ENCODE data around the gene RGMB.
A peak's percentile ranks its signal among the peaks of the same experiment; 100 is the strongest.

RGMB gene

DNA sequence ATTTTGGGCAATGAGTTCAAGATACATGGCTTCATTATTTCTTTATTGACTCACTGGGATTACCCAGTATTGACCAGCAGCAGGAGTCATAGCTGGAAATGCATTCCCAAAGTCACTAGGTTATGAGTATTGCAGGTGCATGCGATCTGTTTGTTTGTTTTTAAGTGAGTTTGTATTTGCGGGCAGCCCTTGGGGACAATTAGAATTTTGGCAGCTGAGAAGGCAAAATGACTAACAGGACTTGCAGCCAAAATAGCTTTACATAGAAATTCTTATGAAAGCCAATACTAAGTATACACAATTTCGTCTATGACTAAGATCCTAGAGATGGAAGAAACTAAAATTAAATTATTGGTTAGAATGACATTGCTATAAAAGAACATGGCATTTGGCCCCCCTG is 18.1 kb upstream of the RGMB start:
- no peak overlapping the region for H3K4me3 ChIP-seq (ENCODE audit: low read depth, low read length)
- DNase-seq (ENCODE audit: low read depth, low spot score): no peak
- ChIA-PET POLR2A (no interaction called here), CTCF (interaction anchor here (0.9 to 1.2 kb wide), 3 partner anchors 12 to 15 kb away, joined by 4 to 7 read pairs (median 4); no protein-coding TSS in a partner anchor)
- TF ChIP-seq, protein P1, sequence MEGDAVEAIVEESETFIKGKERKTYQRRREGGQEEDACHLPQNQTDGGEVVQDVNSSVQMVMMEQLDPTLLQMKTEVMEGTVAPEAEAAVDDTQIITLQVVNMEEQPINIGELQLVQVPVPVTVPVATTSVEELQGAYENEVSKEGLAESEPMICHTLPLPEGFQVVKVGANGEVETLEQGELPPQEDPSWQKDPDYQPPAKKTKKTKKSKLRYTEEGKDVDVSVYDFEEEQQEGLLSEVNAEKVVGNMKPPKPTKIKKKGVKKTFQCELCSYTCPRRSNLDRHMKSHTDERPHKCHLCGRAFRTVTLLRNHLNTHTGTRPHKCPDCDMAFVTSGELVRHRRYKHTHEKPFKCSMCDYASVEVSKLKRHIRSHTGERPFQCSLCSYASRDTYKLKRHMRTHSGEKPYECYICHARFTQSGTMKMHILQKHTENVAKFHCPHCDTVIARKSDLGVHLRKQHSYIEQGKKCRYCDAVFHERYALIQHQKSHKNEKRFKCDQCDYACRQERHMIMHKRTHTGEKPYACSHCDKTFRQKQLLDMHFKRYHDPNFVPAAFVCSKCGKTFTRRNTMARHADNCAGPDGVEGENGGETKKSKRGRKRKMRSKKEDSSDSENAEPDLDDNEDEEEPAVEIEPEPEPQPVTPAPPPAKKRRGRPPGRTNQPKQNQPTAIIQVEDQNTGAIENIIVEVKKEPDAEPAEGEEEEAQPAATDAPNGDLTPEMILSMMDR (IDR thresholded peaks at IDR 0.05; ENCODE audit: insufficient read depth, low read length, missing control alignments): no peak

DNA sequence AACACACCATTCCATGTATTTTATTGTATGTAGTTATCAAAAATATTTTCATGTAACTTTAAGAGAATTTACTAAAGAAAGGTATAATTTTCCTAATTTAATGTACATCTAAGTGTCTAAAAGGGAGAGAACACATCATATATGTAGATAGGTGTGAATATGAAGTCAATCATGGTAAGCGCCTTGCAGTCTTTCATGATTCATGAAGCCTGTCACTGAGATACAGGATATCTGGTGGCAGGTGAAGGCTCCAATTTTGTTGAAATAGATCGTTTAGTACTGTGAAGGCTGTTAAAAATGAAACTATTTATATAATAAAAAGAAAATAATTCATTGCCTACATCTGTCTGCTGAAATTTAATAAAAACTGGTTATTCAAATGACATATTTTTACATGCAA is 15.5 kb upstream of the RGMB start:
- ChIA-PET CTCF (interaction anchor here (1.2 kb wide), 1 partner anchor 17 kb away, joined by 5 read pairs; no protein-coding TSS in a partner anchor), POLR2A (no interaction called here)
- H3K4me3 ChIP-seq (ENCODE audit: low read depth, low read length): no peak overlapping the region
- TF ChIP-seq, protein P1 (IDR thresholded peaks at IDR 0.05; ENCODE audit: insufficient read depth, low read length, missing control alignments): no peak
- no peak for DNase-seq (ENCODE audit: low read depth, low spot score)

- TF ChIP-seq, protein P1 (IDR thresholded peaks at IDR 0.05; ENCODE audit: insufficient read depth, low read length, missing control alignments): no peak
- ChIA-PET POLR2A (interaction anchor here (1.0 kb wide), 1 partner anchor 10 kb away, joined by 3 read pairs; no protein-coding TSS in a partner anchor), CTCF (interaction anchor here (0.6 kb wide), 1 partner anchor 278 kb away, joined by 4 read pairs; no protein-coding TSS in a partner anchor)
- no peak overlapping the region for H3K4me3 ChIP-seq (ENCODE audit: low read depth, low read length)
- DNase-seq (ENCODE audit: low read depth, low spot score): peak; percentile 91
Measured at GRCh38 chr5:98763001-98763630, 10.3 kb upstream of the RGMB start.

GRCh38 chr5:98765815-98766214 is 7.6 kb upstream of the RGMB start:
- CTCF ChIA-PET: interaction anchor here (7.8 kb wide), 1 partner anchor 415 kb away, joined by 63 read pairs; no protein-coding TSS in a partner anchor
- DNase-seq (ENCODE audit: low read depth, low spot score): no peak
- TF ChIP-seq, protein P1 (IDR thresholded peaks at IDR 0.05; ENCODE audit: insufficient read depth, low read length, missing control alignments): no peak
- POLR2A ChIA-PET: no interaction called here
- H3K4me3 ChIP-seq (ENCODE audit: low read depth, low read length): no peak overlapping the region

- TF ChIP-seq, protein P1 (IDR thresholded peaks at IDR 0.05; ENCODE audit: insufficient read depth, low read length, missing control alignments): no peak
- POLR2A ChIA-PET: interaction anchor here (0.7 to 4.0 kb wide), 5 partner anchors 19 to 352 kb away, joined by 3 to 30 read pairs (median 4); no protein-coding TSS in a partner anchor
- no peak for DNase-seq (ENCODE audit: low read depth, low spot score)
- H3K4me3 ChIP-seq (ENCODE audit: low read depth, low read length): no peak overlapping the region
- CTCF ChIA-PET: interaction anchor here (0.9 to 7.8 kb wide), 46 partner anchors 8 to 1537 kb away, joined by 3 to 80 read pairs (median 6); no protein-coding TSS in a partner anchor
Measured at GRCh38 chr5:98767581-98767980, 5.9 kb upstream of the RGMB start.

- ChIA-PET CTCF (interaction anchor here (0.6 to 7.8 kb wide), 80 partner anchors 9 to 1588 kb away, joined by 3 to 80 read pairs (median 5); partner anchors contain the start of gene RIOK2), POLR2A (interaction anchor here (0.7 to 4.0 kb wide), 13 partner anchors 18 to 1537 kb away, joined by 3 to 30 read pairs (median 5); no protein-coding TSS in a partner anchor)
- DNase-seq (ENCODE audit: low read depth, low spot score): no peak
- TF ChIP-seq, protein P1 (IDR thresholded peaks at IDR 0.05; ENCODE audit: insufficient read depth, low read length, missing control alignments): peak; percentile 91
- peak overlapping the region; percentile 86 for H3K4me3 ChIP-seq (ENCODE audit: low read depth, low read length)
Measured at GRCh38 chr5:98768160-98768959, 5.1 kb upstream of the RGMB start.
